MM.1S (cell line): ENCODE measurements around the gene TMEM44.

Source experiments
- EZH2 ChIP-seq: fragments of 300-600 bp; sonication (generic); optimal IDR thresholded peaks from 2 replicates; pipeline ENCODE3; 2017; ENCODE audit warnings: low read depth, mild to moderate bottlenecking, antibody characterized with exemption, low read length, mixed read lengths
- EZH2phosphoT487 ChIP-seq: fragments of 300-600 bp; sonication (generic); IDR thresholded peaks from 2 replicates; pipeline ENCODE4 v1.6.1; 2018; ENCODE audit warnings: antibody characterized with exemption, low read length
- TF ChIP-seq, protein P1 (sequence below): fragments of 300-600 bp; sonication (generic); IDR thresholded peaks from 2 replicates; pipeline ENCODE4 v1.5.1; 2016; ENCODE audit warnings: antibody characterized with exemption, low read length, mixed read lengths

DNA sequence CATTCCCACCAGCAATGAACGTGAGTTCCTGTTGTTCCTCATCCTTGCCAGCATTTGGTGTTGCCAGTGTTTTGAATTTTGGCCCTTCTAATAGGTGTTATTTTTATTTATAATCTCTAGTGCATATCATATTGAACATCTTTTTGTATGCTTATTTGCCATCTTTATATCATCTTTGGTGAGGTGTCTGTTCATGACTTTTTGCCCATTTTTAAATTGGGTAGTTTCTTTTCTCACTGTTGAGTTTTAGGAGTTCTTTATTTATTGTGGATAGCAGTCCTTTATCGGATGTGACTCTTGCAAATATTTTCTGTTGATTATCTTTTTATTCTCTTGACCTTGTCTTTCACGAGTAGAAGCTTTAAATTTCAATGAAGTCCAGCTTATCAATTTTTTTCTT is 86.2 kb downstream of the TMEM44 start:
- TF ChIP-seq, protein P1, sequence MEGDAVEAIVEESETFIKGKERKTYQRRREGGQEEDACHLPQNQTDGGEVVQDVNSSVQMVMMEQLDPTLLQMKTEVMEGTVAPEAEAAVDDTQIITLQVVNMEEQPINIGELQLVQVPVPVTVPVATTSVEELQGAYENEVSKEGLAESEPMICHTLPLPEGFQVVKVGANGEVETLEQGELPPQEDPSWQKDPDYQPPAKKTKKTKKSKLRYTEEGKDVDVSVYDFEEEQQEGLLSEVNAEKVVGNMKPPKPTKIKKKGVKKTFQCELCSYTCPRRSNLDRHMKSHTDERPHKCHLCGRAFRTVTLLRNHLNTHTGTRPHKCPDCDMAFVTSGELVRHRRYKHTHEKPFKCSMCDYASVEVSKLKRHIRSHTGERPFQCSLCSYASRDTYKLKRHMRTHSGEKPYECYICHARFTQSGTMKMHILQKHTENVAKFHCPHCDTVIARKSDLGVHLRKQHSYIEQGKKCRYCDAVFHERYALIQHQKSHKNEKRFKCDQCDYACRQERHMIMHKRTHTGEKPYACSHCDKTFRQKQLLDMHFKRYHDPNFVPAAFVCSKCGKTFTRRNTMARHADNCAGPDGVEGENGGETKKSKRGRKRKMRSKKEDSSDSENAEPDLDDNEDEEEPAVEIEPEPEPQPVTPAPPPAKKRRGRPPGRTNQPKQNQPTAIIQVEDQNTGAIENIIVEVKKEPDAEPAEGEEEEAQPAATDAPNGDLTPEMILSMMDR = no peak
- no peak for TF ChIP-seq EZH2
- TF ChIP-seq EZH2phosphoT487 = no peak
